Activated naive CD4-positive, alpha-beta T cell (primary cell): ENCODE measurements around the gene BAZ1B.
"Not testable (repeated sequence)": the region's sequence is repeated elsewhere in the genome, so short reads cannot be mapped to it uniquely, and the experiment has no call there.

Experiments
- DNase-seq, 4 experiments: peaks; one replicate each; lab custom pipeline; 2025; lab: John Stamatoyannopoulos, UW

BAZ1B gene

GRCh38 chr7:73427902-73428787, 93.9 kb downstream of the BAZ1B start:
- no peak for DNase-seq

GRCh38 chr7:73426016-73426415, 96.1 kb downstream of the BAZ1B start:
- no peak for DNase-seq

GRCh38 chr7:73425356-73425983, 96.6 kb downstream of the BAZ1B start:
- DNase-seq = no peak

GRCh38 chr7:73424489-73424885, 97.6 kb downstream of the BAZ1B start:
- DNase-seq = no peak

GRCh38 chr7:73423519-73424488, 98.3 kb downstream of the BAZ1B start:
- no peak for DNase-seq

- not testable (repeated sequence) for DNase-seq
Measured at GRCh38 chr7:73420610-73421009, 101.5 kb downstream of the BAZ1B start.

GRCh38 chr7:73420016-73420415, 102.1 kb downstream of the BAZ1B start:
- DNase-seq = not testable (repeated sequence)

- no peak for DNase-seq
Measured at GRCh38 chr7:73418113-73418703, 103.9 kb downstream of the BAZ1B start.

- DNase-seq = not testable (repeated sequence)
Measured at GRCh38 chr7:73410541-73411131, 111.5 kb downstream of the BAZ1B start.

- not testable (repeated sequence) for DNase-seq
Measured at GRCh38 chr7:73404860-73405259, 117.2 kb downstream of the BAZ1B start.

- DNase-seq = peak in 3 of 4 experiments; percentile 8 to 46 (median 27)
Measured at GRCh38 chr7:73399185-73400050, 122.7 kb downstream of the BAZ1B start.

- no peak for DNase-seq
Measured at GRCh38 chr7:73397521-73398281, 124.4 kb downstream of the BAZ1B start.

- no peak for DNase-seq
Measured at GRCh38 chr7:73395538-73396503, 126.3 kb downstream of the BAZ1B start.

- DNase-seq = no peak
Measured at GRCh38 chr7:73394422-73394821, 127.7 kb downstream of the BAZ1B start.

- DNase-seq = no peak
Measured at GRCh38 chr7:73391396-73391795, 130.7 kb downstream of the BAZ1B start.
